GM18520 (cell line): ENCODE measurements around the gene TEX44.

Source experiments
- ATAC-seq: cut with Tn5 transposase; IDR thresholded peaks from one replicate; pipeline ENCODE4 v1.9.1; 2021; ENCODE audit not compliant: unreplicated experiment

Gene TEX44

GRCh38 chr2:231632559-231633142, 40.0 kb downstream of the TEX44 start:
- no peak for ATAC-seq

DNA sequence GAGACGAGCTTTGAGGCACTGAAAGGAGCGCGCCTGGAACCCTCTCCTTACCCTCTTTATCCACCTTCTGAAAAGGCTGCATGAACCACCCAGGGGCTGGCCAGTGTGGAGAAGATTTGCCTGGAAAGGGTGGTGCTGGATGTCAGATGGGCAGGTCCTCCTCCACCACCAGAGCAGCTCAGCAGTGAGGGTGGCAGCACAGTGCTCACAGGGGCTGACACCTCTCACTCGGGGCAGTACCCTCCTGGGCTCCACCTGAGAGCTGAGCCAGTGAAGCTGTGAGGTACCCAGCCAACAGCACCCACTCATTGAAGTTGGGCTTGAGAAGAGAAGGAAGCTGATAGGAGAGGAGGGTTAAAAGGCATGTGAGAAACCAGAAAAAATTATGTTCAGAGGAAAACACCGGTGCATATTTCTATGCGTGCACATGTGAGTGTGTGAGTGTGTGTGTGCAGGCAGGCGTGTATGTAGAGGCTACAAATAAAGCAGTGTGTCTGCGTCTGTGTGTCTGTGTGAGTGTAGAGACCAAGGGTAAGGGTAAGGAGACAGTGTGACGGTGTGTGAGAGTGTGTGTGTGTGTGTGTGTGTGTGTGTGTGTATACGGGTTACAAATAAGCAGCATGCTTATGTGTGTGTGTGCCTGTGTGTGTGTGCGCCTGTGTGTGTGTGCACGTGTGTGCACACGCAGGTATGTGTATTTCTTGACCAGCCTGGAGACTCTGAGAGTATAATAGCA, 40.7 kb downstream of the TEX44 start:
- no peak for ATAC-seq

DNA sequence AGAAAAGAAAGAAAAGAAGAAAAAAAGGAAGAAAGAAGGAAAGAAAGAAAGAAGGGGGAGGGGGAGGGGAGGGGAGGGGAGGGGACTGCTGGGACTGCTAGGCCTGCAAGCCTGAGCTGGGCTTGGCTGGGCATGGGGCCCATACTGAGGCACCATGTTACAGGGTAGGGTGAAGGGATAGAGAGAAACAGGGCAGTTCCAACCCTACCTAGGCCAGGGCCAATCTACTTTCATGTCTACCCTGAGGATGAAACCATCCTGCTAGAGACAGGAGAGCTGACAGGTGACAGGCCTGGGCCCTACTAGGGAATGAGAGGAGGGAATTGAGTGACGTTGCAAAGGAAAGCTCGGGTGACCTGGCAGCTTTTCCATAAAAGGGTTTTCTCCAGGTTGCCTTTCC, 41.7 kb downstream of the TEX44 start:
- no peak for ATAC-seq

DNA sequence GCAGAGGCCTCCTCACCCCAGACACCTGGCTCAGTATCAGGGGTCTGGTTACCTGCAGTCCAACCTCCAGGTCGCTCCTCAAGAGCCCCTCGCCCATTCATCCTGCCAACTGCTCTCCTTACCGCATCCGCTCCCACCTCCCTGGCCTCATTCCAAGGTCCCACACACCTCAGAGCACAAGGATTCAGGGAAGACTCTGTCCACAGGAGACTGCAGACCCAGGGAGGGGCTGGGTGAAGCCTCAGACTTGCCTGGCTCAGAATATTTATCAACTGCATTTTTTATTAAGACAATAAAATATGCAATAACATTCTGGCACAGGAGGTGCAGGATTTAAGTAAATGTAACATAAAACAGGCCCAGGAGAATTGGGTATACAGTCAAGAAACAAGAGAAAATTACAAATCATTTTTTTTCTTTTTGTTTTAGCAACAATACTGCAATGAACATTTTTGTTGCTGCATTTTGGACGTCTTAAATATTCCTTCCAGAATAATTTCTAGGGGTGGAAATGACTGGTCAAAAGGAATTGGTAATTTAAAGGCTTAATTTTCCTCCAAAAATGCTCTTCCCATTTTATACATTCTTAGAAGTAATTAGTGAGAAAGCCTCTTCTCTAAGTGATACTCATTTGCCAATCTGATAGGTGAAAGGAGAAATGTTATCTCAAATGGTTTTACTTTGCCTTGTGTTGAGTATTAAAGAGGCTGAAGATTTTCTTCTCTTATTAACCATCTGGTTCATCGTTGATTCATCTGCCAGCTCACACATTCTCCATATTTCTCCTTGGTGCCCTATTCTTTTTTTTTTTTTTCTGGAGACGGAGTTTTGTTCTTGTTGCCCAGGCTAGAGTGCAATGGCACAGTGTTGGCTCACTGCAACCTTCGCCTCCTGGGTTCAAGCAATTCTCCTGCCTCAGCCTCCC, 42.5 kb downstream of the TEX44 start:
- no peak for ATAC-seq

DNA sequence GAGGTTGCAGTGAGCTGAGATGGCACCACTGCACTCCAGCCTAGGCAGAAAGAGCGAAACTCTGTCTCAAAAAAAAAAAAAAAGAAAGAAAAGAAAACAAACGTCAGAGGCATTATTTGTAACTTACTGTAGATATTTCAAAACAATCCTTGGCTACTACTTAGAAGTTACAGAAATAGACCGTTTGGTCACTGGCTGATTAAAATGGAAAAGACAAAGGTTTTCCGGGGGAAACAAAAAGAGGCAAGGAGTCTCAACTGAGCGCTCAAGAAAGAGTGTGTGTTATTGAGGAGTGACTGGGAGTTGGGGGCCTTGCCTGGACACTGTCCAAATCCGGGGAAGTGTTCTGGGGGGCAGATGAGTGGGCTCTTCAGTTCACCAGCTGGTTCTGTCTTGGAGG, 47.6 kb downstream of the TEX44 start:
- ATAC-seq, result no peak

DNA sequence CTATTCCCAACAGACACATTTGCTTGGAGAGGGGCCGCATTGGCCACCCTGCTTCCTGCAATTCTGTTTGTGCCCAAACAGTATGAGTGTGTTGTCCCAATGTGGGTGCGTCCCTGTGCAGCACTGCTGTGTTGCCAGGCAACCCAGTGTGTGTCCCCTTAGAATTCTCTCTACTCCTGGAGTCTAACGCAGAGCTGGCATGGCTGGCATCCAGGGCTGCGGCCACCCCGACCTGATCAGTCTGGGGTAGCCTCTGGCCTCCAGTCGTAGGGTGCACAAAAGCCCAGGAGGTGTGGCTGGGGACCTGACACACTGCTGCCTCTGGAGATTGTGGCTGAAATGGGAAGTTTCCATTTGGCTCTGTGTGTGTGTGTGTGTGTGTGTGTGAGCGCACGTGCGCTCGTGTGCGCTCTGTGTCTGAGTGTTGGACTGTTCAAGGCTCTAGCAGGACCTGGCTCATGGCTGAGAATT, 48.0 kb downstream of the TEX44 start:
- ATAC-seq, result no peak

DNA sequence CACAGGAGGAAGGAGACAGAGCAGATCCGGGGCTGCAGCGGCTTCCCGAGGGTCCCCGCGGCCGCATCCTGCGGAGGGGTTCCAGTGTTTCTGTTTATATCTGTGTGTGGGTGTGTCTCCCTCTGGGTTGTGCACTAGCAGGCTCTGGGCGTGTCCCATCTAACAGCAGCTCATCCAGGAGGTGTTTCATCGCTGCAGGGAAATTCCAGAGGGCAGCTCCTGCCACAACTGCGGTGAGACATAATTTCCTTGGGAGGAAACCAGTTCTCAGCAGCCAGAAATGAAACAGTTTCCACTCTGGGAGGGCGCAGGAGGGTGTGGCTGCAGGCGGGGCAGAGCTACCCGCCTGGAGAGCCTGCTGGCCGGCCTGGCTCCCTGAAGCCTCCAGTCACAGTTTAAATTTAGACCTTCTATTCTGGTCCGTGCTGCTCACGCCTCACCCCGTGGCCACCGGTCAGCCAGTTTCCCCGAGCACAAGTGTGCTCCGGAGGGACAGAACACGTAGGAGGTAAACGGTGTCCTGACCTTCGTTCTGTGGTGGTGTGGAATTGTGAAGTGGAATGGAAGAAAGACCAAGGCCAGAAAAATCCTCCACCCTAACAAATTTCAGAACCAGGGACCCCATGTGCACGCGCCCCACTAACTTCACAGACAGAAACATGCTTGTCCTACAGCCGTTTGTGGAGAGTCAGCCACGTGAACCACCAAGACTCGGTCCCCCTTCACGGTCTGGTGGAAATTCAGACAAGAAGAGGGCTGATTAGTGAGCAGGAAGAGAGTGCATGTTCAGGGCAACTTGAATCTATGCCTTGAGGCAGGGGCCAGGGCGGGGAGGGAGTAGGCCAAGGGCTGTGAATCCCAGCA, 50.2 kb downstream of the TEX44 start:
- ATAC-seq, result peak; percentile 53

DNA sequence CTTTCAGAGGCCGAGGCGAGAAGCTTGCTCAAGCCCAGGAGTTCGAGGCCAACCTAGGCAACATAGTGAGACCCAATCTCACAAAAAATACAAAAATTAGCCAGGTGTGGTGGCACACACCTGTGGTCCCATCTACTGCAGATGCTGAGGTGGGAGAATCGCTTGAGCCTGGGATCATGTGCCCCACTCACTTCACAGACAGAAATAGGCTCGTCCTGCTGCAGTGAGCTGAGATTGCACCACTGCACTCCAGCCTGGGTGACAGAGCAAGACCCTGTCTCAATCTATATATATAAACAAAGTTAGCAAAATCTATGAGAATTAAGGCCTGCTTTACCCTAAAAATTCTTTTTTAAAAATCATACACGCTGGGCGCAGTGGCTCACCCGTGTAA, 50.8 kb downstream of the TEX44 start:
- ATAC-seq, result no peak
